HG03460 (cell line): Measurements from ENCODE around the gene MYL3.

Source experiments
- ATAC-seq: cut with Tn5 transposase; IDR thresholded peaks from one replicate; pipeline ENCODE4 v1.9.1; 2021; ENCODE audit not compliant: unreplicated experiment

MYL3 gene

GRCh38 chr3:46899151-46900006 is 36.1 kb upstream of the MYL3 start:
- ATAC-seq, result no peak

- ATAC-seq, result no peak
These were observed 35.3 kb upstream of the MYL3 start for GRCh38 chr3:46898321-46899150.

DNA sequence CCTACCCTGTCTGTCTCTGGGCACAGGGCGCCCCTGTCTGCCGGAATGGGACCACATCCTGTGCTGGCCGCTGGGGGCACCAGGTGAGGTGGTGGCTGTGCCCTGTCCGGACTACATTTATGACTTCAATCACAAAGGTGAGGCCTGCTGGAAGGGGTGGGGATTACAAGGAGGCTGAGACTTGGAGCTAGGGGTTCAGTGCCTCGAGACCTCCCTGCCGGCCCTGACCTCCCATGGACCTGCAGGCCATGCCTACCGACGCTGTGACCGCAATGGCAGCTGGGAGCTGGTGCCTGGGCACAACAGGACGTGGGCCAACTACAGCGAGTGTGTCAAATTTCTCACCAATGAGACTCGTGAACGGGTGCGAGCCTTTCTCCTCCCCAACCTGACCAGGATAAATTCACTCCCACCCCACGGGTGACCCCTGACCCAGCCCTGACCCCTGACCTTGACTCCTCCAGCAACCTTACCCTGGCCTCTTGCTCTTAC is 34.6 kb upstream of the MYL3 start:
- ATAC-seq, result no peak

DNA sequence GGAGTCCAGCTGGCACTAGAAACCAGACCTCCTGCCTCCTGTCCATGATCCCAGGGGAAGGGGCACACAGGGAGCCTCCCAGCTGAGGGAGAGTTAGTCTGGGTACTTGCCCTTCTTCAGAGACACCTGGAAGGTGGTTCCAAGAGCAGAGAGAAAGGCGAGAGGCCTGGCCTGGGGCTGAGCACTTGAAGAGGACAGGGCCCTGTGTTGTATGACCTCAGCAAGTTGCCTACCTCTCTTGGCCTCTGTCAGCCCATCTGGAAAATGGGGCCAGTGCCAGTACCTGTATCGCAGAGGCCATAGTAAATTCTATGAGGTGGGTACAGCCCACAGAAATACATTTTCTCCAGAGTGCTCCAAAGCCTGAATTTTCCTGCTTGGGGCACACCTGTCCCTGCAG is 33.8 kb upstream of the MYL3 start:
- ATAC-seq, result no peak

DNA sequence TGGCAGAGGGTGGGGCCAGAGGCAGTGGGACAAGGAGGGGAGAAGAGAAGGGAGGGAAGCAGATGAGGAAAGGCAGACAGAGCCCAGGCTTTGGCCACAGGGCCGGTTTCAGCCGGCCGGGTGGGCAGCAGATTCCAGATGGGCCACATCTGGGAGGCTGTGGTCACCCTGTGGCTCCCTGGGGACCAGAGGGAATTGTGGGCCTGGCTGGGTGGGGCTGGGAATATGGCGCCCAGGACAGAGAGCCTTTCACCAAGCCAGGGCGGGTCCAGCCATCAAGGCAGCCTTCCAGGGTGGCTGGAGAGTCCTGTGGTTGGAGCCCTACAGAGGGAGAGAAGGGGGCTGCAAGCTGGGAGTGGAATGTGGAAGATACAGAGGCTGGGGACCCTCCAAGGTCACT is 33.1 kb upstream of the MYL3 start:
- no peak for ATAC-seq

DNA sequence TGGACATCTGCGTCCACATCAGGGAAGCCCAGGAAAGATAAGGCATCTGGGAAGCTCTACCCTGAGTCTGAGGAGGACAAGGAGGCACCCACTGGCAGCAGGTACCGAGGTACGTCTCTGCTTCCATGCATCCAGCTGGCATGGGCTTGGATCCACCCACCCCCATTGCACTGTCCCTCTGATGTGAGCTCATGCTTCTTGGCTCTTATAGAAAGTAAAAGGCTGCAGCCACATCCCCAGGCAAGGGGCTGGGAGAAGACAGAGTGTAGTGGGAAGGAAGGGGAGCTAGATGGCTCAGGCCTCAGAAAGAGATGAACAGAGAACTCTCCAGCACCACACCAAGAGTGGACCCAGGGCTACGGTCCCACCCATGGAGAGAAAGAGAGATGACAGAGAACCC is 32.5 kb upstream of the MYL3 start:
- ATAC-seq, result no peak

DNA sequence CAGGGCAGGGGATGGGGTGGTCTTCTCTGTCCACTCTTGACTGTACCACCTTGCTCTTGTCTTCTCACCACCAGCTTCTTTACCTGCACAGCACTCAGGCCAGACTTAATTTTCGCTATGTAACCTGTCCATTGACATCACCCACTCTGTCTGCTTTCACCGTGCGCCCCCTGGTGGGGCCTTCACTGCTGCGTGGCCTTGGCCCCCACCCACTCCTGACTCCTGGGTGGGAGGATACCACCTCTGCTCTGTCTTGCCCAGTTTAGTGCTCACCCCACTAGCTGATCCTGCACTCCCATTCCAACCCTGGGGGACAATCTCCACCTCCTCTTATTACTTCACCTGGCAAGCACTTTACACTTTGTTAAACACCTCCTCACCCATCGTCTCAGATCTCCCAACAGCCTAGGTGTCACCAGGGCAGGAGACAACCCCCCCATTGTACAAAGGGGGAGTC is 32.0 kb upstream of the MYL3 start:
- no peak for ATAC-seq

GRCh38 chr3:46894256-46894655 is 31.0 kb upstream of the MYL3 start:
- ATAC-seq, result no peak

- ATAC-seq, result no peak
These were observed 30.5 kb upstream of the MYL3 start for GRCh38 chr3:46893763-46894162.

- ATAC-seq, result no peak
These were observed 30.0 kb upstream of the MYL3 start for GRCh38 chr3:46893146-46893748.

DNA sequence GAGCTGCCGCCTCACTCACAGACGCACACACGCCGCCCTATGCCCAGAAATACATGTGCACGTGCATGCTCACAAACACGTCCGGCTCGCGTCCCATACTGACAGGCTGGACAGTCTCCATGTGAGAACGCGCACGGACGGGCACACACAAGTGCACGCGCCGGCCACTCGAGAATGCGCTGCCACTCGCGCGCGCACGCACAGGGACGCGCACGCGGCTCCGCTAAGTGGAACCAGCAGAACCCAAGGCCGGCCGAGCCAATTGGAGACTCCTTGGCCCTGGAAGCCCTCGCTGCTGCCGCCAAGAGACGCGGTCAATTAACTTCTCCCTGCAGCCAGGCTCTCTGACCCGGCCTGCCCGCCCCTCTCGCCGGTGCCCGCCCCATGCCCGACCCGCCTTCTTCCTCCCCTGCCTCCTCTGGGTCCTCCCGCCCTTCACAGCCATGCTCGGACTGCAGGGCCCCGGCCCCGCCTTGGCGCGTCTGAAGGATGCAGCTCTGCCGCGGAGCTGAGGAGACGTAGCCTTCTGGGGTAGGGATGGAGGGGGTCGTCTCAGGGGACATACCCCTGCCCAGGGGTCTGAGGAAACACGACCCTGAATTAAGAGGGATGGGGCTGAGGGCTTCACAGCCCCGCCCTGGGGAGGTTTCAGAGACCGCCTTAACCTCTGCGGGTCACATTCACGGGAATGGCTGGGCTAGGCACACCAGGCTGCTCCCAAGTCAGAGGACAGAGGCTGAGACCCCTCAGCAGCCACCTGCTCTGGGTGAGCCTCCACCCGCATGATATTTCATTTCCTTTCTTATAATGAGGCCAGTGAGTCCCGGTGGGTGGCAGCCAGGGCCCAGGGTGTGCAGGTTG is 29.3 kb upstream of the MYL3 start:
- no peak for ATAC-seq

GRCh38 chr3:46891132-46891531 is 27.9 kb upstream of the MYL3 start:
- no peak for ATAC-seq

GRCh38 chr3:46890132-46890531 is 26.9 kb upstream of the MYL3 start:
- ATAC-seq, result no peak

DNA sequence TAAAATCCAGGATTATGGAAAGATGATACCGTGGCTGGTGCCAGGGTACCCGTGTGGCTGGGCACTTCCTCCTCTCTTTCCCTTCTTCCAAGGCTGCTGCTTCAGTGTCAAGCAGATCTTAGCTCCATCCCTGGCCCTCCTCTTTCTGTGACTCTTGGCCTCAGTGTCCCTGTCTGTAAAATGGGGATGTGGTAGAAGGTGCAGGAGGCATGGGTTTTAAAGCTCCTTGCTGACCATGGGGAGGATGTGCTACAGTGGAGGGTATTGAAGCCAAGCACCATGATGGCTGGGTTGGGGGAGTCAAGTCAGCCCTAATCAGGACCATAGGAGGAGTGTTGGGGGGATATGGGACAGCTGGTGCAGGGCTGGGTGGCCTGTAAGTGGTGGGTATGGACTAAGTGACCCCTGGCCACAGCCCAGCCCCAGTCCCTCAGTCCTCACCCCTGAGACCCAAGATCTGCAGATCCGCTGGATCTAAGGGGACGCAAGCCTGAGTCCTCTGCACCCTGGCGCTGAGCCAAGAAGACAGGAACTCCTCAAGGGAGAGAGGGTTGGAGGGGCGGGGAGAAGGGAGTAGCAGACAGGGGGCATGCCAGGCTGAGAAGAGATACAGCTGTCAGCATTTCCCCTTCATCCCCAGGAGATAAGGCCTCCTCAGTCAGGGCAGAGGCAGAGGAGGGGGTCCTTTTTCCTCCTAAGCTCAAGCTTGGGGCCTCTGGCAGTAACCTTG is 26.3 kb upstream of the MYL3 start:
- ATAC-seq, result no peak

DNA sequence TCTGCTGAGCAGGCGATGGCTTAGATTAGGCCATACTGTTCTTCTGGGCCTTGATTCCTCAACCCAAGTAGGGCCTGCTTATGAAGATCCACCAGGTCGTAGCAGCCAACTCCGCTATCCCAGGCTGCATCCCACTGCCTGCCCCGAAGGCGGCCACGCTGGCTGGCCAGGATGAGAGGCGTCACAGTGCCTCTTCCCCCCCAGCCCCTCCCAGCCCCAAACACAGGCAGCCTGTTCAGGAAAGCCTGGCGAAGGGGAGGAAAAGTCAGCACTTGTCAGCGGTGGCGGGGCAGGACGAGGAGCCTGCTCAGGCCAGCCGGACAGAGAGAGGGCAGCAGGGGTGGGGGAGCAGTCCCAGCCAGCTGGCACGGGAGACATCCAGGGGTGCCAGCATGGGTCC is 25.5 kb upstream of the MYL3 start:
- no peak for ATAC-seq

DNA sequence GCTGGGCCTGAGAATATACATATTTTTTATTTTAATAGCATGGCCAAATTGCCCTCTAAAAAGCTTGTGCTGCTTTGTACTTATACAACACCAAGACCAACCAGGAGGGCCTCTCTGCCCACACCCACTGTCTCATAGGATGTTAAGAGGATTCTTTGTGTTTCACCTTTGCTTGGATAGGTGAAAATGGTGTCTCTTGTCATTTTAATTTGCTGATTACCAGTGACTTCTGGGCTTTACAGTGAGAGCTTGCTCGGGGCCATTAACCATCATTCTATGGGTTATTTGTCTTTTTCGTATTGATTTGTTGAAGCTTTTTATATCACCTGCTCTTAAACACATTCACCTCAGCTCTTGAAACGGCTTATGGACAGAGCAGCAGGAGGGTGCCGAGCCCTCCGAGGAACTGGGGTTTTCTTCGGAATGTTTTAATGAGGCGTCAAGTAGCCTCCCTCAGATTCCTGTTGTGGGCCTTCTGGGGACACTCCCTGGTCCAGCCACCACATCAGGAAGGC is 24.8 kb upstream of the MYL3 start:
- no peak for ATAC-seq

- no peak for ATAC-seq
These were observed 22.4 kb upstream of the MYL3 start for GRCh38 chr3:46885612-46886011.

DNA sequence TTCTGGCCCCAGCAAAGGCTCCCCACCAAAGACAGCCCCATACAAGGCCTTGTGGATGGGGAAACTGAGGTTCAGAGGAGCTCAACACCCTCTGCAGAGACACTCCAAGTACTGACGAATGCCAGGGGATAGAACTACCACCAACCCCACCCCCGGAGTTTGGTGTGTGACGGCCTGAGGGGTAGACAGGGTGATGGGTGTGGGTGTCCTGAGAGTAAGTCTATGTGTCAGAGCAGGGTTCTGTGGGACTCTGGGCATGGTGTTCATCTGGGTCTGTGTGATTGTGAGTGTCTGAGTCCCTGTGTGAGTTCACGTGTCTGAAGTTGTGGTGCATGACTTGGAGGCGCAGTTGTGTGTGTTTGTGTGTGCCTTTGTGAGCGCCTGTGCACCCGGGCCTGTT is 21.7 kb upstream of the MYL3 start:
- ATAC-seq, result no peak

GRCh38 chr3:46884427-46884826 is 21.2 kb upstream of the MYL3 start:
- no peak for ATAC-seq

- no peak for ATAC-seq
These were observed 20.6 kb upstream of the MYL3 start for GRCh38 chr3:46883830-46884185.
